K562 (cell line): ENCODE results near the gene HNRNPLL. TPM values are rescaled to one million over a fixed set of nuclear protein-coding genes. Genes with fewer than 3 reads are reported as not detected.

Experiments
- ATAC-seq: fragments of 200-7000 bp; cut with Tn5 transposase; 3 replicates; pipeline ENCODE4 v1.9.1; 2020; ENCODE audit warnings: moderate library complexity
- BruUV-seq: library from RNA; stranded (reverse); fragments of 400-500 nt; replicated peaks from 2 replicates; lab custom pipeline; 2021; lab: Mats Ljungman, UMichigan
- CTCF ChIA-PET: fragments of 300-600 bp; formaldehyde crosslinking; extraction: SDS; loops from one replicate; lab custom pipeline; 2021; ENCODE audit warnings: low intra/inter-chr PET ratio; lab: Yijun Ruan, JAX
- POLR2A ChIA-PET: fragments of 300-600, 350-650 bp; sonication (Branson Sonifier 250); formaldehyde crosslinking; extraction: SDS; loops from one replicate; lab custom pipeline; 2021; ENCODE audit warnings: antibody characterized with exemption, inconsistent platforms; lab: Yijun Ruan, JAX
- DNase-seq, 4 experiments: peaks; one replicate each; pipeline versions ENCODE4 v3.0.0 to v3.0.0-alpha.2; 2011 to 2018; ENCODE audit warnings: low spot score in 3 of 4, mixed read lengths in 3 of 4; ENCODE audit errors: extremely low read depth in 1 of 4
- FAIRE-seq: peaks from 2 replicates; lab custom pipeline; 2011; peaks lifted over from hg19 to GRCh38; lab: Jason Lieb, UNC
- H2AFZ ChIP-seq: 2 replicates; pipeline ENCODE4 v1.6.0; 2011; ENCODE audit warnings: low read depth, low read length, control low read depth, inconsistent platforms
- H3K27ac ChIP-seq: fragments of 200-600 bp; 3 replicates; pipeline ENCODE4 v1.8.0; 2011; ENCODE audit warnings: low read depth, mild to moderate bottlenecking, control low read depth, inconsistent platforms, low read length, moderate library complexity, mixed read lengths; ENCODE audit errors: extremely low read depth
- H3K27me3 ChIP-seq, 2 experiments: fragments of 300-600 bp in 1 of 2; 2 replicates in 1 of 2; 3 replicates in 1 of 2; pipeline versions ENCODE4 v1.6.0 to v1.8.0; 2011; ENCODE audit warnings: inconsistent platforms in 2 of 2, low read length in 2 of 2, mild to moderate bottlenecking in 1 of 2, mixed read lengths in 1 of 2, moderate library complexity in 1 of 2; ENCODE audit not compliant: control insufficient read depth in 2 of 2, insufficient read depth in 2 of 2
- H3K36me3 ChIP-seq: fragments of 300-600 bp; 3 replicates; pipeline ENCODE4 v1.8.0; 2011; ENCODE audit warnings: mild to moderate bottlenecking, low read length, inconsistent platforms; ENCODE audit not compliant: control insufficient read depth, insufficient read depth
- H3K4me1 ChIP-seq, 2 experiments: fragments of 200-600 bp in 1 of 2; replicated peaks in 1 of 2; 2 replicates in 1 of 2; 3 replicates in 1 of 2; pipeline versions ENCODE4 v1.5.1 to v1.8.0; 2011; ENCODE audit warnings: inconsistent platforms in 2 of 2, low read length in 2 of 2, mild to moderate bottlenecking in 1 of 2, mixed read lengths in 1 of 2, moderate library complexity in 1 of 2; ENCODE audit not compliant: control insufficient read depth in 2 of 2, insufficient read depth in 2 of 2
- H3K4me2 ChIP-seq: 2 replicates; pipeline ENCODE4 v1.6.1; 2011; ENCODE audit warnings: low read length, control low read depth, inconsistent platforms, mixed read lengths; ENCODE audit not compliant: insufficient read depth
- H3K4me3 ChIP-seq: fragments of 200-600 bp; sonication (generic), shearing (Covaris generic); 2 replicates; pipeline ENCODE4 v1.5.1; 2016; ENCODE audit warnings: control low read depth, inconsistent platforms
- H3K79me2 ChIP-seq: fragments of 200-600 bp; 3 replicates; pipeline ENCODE4 v1.8.0; 2011; ENCODE audit warnings: low read length, inconsistent platforms; ENCODE audit not compliant: control insufficient read depth, insufficient read depth
- H3K9ac ChIP-seq, 2 experiments: 2 replicates each; pipeline versions ENCODE4 v1.6.0 to v1.6.1; 2011; ENCODE audit warnings: low read depth in 2 of 2, low read length in 2 of 2, control low read depth in 1 of 2, inconsistent platforms in 1 of 2, mild to moderate bottlenecking in 1 of 2, mixed read lengths in 1 of 2; ENCODE audit not compliant: insufficient read depth in 1 of 2
- H3K9me1 ChIP-seq: one replicate; pipeline ENCODE4 v1.6.0; 2011; ENCODE audit warnings: inconsistent platforms, mild to moderate bottlenecking, low read length, moderate library complexity; ENCODE audit not compliant: control insufficient read depth, insufficient read depth
- H3K9me3 ChIP-seq: replicated peaks from 2 replicates; pipeline ENCODE4 v1.5.1; 2011; ENCODE audit warnings: low read depth, low read length, inconsistent platforms; ENCODE audit not compliant: control insufficient read depth, insufficient read depth
- H4K20me1 ChIP-seq: replicated peaks from 2 replicates; pipeline ENCODE4 v1.6.1; 2011; ENCODE audit warnings: low read length, inconsistent platforms, mixed read lengths; ENCODE audit not compliant: control insufficient read depth, insufficient read depth
- CEBPB ChIP-seq: fragments of 450-650 bp; IDR thresholded peaks from 2 replicates; pipeline ENCODE4 v1.6.1; 2016; ENCODE audit warnings: missing genetic modification characterization, missing compliant biosample characterization
- DIDO1 ChIP-seq: fragments of 450-650 bp; IDR thresholded peaks from 2 replicates; pipeline ENCODE4 v1.6.1; 2016; ENCODE audit warnings: low read depth, missing biosample characterization, missing genetic modification characterization
- KDM2B ChIP-seq: fragments of 250-450 bp; sonication (Bioruptor Pico); IDR thresholded peaks from 2 replicates; pipeline ENCODE4 v1.8.0; 2021; ENCODE audit warnings: mild to moderate bottlenecking, moderate library complexity
- RBFOX2 ChIP-seq: fragments of 200-400 bp; formaldehyde crosslinking; IDR thresholded peaks from 2 replicates; pipeline ENCODE4 v1.6.1; 2017; ENCODE audit warnings: low read depth, mild to moderate bottlenecking, low read length, moderate library complexity
- RBM34 ChIP-seq: fragments of 200-400 bp; formaldehyde crosslinking; IDR thresholded peaks from 2 replicates; pipeline ENCODE4 v1.6.1; 2018; ENCODE audit warnings: low read length, borderline replicate concordance; ENCODE audit not compliant: insufficient read depth
- SAFB ChIP-seq: fragments of 200-400 bp; formaldehyde crosslinking; IDR thresholded peaks from 2 replicates; pipeline ENCODE4 v1.6.1; 2017; ENCODE audit warnings: low read depth, low read length, borderline replicate concordance
- SREBF1 ChIP-seq: fragments of 150-350 bp; IDR thresholded peaks from 2 replicates; pipeline ENCODE4 v1.6.1; 2014; ENCODE audit warnings: antibody characterized with exemption, low read depth, low read length, borderline replicate concordance
- ZNF507 ChIP-seq: conservative IDR thresholded peaks from 2 replicates; pipeline ENCODE4 v1.6.1; 2017; ENCODE audit warnings: missing genetic modification characterization, missing compliant biosample characterization
- ZNF511 ChIP-seq: sonication (generic); formaldehyde crosslinking; IDR thresholded peaks from 2 replicates; pipeline ENCODE4 v1.8.0; 2022; ENCODE audit warnings: mild to moderate bottlenecking, missing genetic modification reagents
- WGBS: fragments of 100-300 bp; shearing (Covaris generic); methylation state at CpG from one replicate; pipeline ENCODE4 v1.1.6; 2016; ENCODE audit warnings: low coverage, mixed read lengths; ENCODE audit not compliant: insufficient coverage; ENCODE audit errors: missing lambda C conversion rate; 5-methylcytosine and 5-hydroxymethylcytosine counted together
- in situ Hi-C: fragments of 300-500 bp; cut with MboI; formaldehyde crosslinking; loops from 4 replicates; pipeline ENCODE4 v1.15.0; 2018; ENCODE audit warnings: inconsistent platforms, mixed read lengths
- intact Hi-C: fragments of 100-400 bp; cut with micrococcal nuclease; formaldehyde crosslinking; loops from 2 replicates; pipeline ENCODE4 v1.14.2; 2022
- polyA plus RNA-seq, 8 experiments: library from polyadenylated mRNA; depleted of rRNA in 4 of 8; stranded (reverse) in 5 of 8; unstranded in 3 of 8; fragments of >200 nt; fragmentation: Nextera tagmentation in 2 of 8; fragmentation: Illumina TruSeq in 1 of 8; extraction: Ambion mirVana in 2 of 8; extraction: Trizol in 1 of 8; gene quantifications; 2 replicates each; pipeline versions ENCODE4 v1.2.1 to v1.2.3, GENCODE V29; 2011 to 2014; ENCODE audit warnings: inconsistent platforms in 1 of 8, missing spikeins in 1 of 8
- total RNA-seq, 7 experiments: library from RNA; depleted of rRNA in 6 of 7; stranded (reverse); fragments of >200 nt in 6 of 7; fragmentation: Illumina TruSeq in 2 of 7; extraction: Trizol in 2 of 7; gene quantifications; 2 replicates each; pipeline versions ENCODE4 v1.2.1 to v1.2.3, GENCODE V29; 2011 to 2021; ENCODE audit warnings: low replicate concordance in 1 of 7

HNRNPLL gene
- total and polyA plus RNA-seq, 9 of the 15 experiments (the other 6 are each of a cell fraction or from before 2014, with no cell fraction given), result 19.8 to 135 (median 57.8) TPM

- DNase-seq, result no peak
- no peak for TF ChIP-seq ZNF507 (tag)
- no peak for TF ChIP-seq RBM34
- TF ChIP-seq DIDO1 (tag), result no peak
- TF ChIP-seq ZNF511, result no peak
- no peak for TF ChIP-seq KDM2B (CRISPR knock-in tag)
- no peak for TF ChIP-seq RBFOX2
- no peak for TF ChIP-seq SREBF1
- no peak for TF ChIP-seq SAFB
- no peak for TF ChIP-seq CEBPB
- TF ChIP-seq, all 486 proteins: peak for 0
- 48% methylated on average over 4 of the region's 4 CpGs for WGBS
- peak overlapping the region; percentile 19; the same call in 1 of the 2 replicates for H2AFZ ChIP-seq
- no peak overlapping the region for H3K27ac ChIP-seq
- H4K20me1 ChIP-seq, result no peaks in the 10 kb centered on the region
- intact Hi-C loops (no loop called here), in situ Hi-C loops (no loop called here)
- H3K9me3 ChIP-seq, result no peaks in the 10 kb centered on the region
- H3K27me3 ChIP-seq, result no peaks in the 10 kb centered on the region
- no TSS peak for BruUV-seq
- ChIA-PET POLR2A (interaction anchor here (0.9 to 2.0 kb wide), 3 partner anchors 10 to 124 kb away, joined by 4 to 6 read pairs (median 5); partner anchors contain the start of gene SRSF7), CTCF (no interaction called here)
- H3K4me3 ChIP-seq, result no peak overlapping the region
- FAIRE-seq (no peak), ATAC-seq (peak; percentile 9; the same call in 1 of the 3 replicates)
- no peaks in the 10 kb centered on the region for H3K36me3 ChIP-seq
- no peaks in the 10 kb centered on the region for H3K79me2 ChIP-seq
- H3K9ac ChIP-seq, result no peak overlapping the region
- H3K4me1 ChIP-seq, result peaks cover 0 to 19% of the 10 kb centered on the region in 2 experiments; a peak in 3 of 5 replicates
- H3K9me1 ChIP-seq, result no peaks in the 10 kb centered on the region
- H3K4me2 ChIP-seq, result no peak overlapping the region
These were observed 24.7 kb upstream of the HNRNPLL start for GRCh38 chr2:38627391-38627790.
